Breast epithelium (tissue), 4 donors: ENCODE measurements around the gene NDFIP2. TPM values are rescaled to one million over a fixed set of nuclear protein-coding genes. Genes with fewer than 3 reads are reported as not detected.

ENCODE experiments used
- DNase-seq, 2 donors: peaks; one replicate each; pipeline ENCODE4 v3.0.0-alpha.2; 2019; ENCODE audit warnings: low spot score in 2 of 2
- H3K27ac ChIP-seq, 2 donors: fragments of 200-600 bp; sonication (generic) in 1 of 2; one replicate each; pipeline ENCODE4 v1.5.1; 2016 to 2019; ENCODE audit warnings: mild to moderate bottlenecking in 1 of 2
- H3K27me3 ChIP-seq, 2 donors: fragments of 200-600 bp; sonication (generic) in 1 of 2; one replicate each; pipeline versions ENCODE4 v1.5.1 to v1.6.0; 2017 to 2019; ENCODE audit warnings: control low read depth in 1 of 2, mild to moderate bottlenecking in 1 of 2
- H3K36me3 ChIP-seq: fragments of 200-600 bp; one replicate; pipeline ENCODE4 v1.5.1; 2019
- H3K4me1 ChIP-seq, 2 donors: fragments of 200-600 bp; sonication (generic); one replicate each; pipeline ENCODE4 v1.5.1; 2016 to 2019; ENCODE audit warnings: control low read depth in 1 of 2
- H3K4me3 ChIP-seq, 3 donors: fragments of 200-600 bp; sonication (generic); 1 replicate in 2 of 3; 2 replicates in 1 of 3; pipeline ENCODE4 v1.5.1; 2016 to 2019; ENCODE audit warnings: mild to moderate bottlenecking in 3 of 3, moderate library complexity in 2 of 3
- H3K9me3 ChIP-seq, 2 donors: fragments of 200-600 bp; sonication (generic) in 1 of 2; one replicate each; pipeline ENCODE4 v1.5.1; 2016 to 2019; ENCODE audit warnings: control low read depth in 1 of 2
- POLR2A ChIP-seq: fragments of 450-650 bp; IDR thresholded peaks from one replicate; pipeline ENCODE4 v1.6.1; 2016; ENCODE audit warnings: antibody characterized with exemption, mild to moderate bottlenecking, moderate library complexity
- POLR2AphosphoS5 ChIP-seq, 3 donors: sonication (generic); formaldehyde crosslinking; IDR thresholded peaks; one replicate each; pipeline ENCODE4 v1.6.1; 2017; ENCODE audit warnings: antibody characterized with exemption in 3 of 3
- intact Hi-C: fragments of 100-400 bp; cut with DNase I; formaldehyde crosslinking; loops from one replicate; pipeline ENCODE4 v1.15.1; 2023; ENCODE audit warnings: low total_unique reads
- total RNA-seq, 3 donors: library from RNA; depleted of rRNA; stranded (reverse); fragments of >200 nt; gene quantifications; one replicate each; pipeline ENCODE4 v1.1.0, GENCODE V29; 2016
- TF ChIP-seq, protein P1 (sequence below), 3 donors: fragments of 450-650 bp; IDR thresholded peaks; one replicate each; pipeline ENCODE4 v1.5.1; 2016 to 2017; ENCODE audit warnings: antibody characterized with exemption in 3 of 3, mild to moderate bottlenecking in 3 of 3, moderate library complexity in 3 of 3

The NDFIP2 gene
- total RNA-seq, 3 donors from 2014 or later = 15.8 to 26.5 (median 22.6) TPM

DNA sequence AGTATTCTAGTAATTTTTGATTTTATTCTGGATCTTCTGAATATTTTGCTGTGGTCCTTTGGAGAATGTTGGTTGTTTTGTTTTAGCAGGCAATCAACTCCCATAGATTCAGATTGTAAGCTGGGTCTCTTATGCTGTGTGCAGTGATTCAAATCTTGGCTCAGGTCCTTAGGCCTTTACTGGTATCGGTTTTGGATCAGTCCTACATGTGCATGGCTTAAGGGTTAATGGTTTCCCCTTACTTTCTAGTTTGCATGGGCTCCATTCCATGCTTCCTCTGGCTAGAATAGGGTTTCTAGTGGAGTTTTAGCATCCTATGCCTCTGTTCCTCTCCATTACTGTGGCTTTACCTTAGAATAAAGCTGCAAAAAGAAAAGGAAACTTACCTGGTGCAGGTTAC is 16.1 kb downstream of the NDFIP2 start:
- Histone ChIP-seq H3K4me3 (no peak overlapping the region), H3K27ac (no peak overlapping the region), H3K27me3 (no peaks in the 10 kb centered on the region), H3K9me3 (no peaks in the 10 kb centered on the region), H3K4me1 (no peaks in the 10 kb centered on the region), H3K36me3 (no peaks in the 10 kb centered on the region)
- intact Hi-C loops = no loop called here
- TF ChIP-seq POLR2AphosphoS5 (IDR thresholded peaks at IDR 0.05) = no peak
- TF ChIP-seq POLR2A = no peak
- TF ChIP-seq, protein P1, sequence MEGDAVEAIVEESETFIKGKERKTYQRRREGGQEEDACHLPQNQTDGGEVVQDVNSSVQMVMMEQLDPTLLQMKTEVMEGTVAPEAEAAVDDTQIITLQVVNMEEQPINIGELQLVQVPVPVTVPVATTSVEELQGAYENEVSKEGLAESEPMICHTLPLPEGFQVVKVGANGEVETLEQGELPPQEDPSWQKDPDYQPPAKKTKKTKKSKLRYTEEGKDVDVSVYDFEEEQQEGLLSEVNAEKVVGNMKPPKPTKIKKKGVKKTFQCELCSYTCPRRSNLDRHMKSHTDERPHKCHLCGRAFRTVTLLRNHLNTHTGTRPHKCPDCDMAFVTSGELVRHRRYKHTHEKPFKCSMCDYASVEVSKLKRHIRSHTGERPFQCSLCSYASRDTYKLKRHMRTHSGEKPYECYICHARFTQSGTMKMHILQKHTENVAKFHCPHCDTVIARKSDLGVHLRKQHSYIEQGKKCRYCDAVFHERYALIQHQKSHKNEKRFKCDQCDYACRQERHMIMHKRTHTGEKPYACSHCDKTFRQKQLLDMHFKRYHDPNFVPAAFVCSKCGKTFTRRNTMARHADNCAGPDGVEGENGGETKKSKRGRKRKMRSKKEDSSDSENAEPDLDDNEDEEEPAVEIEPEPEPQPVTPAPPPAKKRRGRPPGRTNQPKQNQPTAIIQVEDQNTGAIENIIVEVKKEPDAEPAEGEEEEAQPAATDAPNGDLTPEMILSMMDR (IDR thresholded peaks at IDR 0.05) = no peak
- DNase-seq = no peak

GRCh38 chr13:79497852-79498251 is 16.9 kb downstream of the NDFIP2 start:
- Histone ChIP-seq H3K9me3 (no peaks in the 10 kb centered on the region), H3K27me3 (no peaks in the 10 kb centered on the region), H3K4me1 (no peaks in the 10 kb centered on the region), H3K36me3 (no peaks in the 10 kb centered on the region), H3K27ac (no peak overlapping the region), H3K4me3 (no peak overlapping the region)
- intact Hi-C loops = no loop called here
- DNase-seq = no peak
- TF ChIP-seq, protein P1 (IDR thresholded peaks at IDR 0.05) = no peak
- TF ChIP-seq POLR2A (no peak), POLR2AphosphoS5 (IDR thresholded peaks at IDR 0.05) (no peak)

DNA sequence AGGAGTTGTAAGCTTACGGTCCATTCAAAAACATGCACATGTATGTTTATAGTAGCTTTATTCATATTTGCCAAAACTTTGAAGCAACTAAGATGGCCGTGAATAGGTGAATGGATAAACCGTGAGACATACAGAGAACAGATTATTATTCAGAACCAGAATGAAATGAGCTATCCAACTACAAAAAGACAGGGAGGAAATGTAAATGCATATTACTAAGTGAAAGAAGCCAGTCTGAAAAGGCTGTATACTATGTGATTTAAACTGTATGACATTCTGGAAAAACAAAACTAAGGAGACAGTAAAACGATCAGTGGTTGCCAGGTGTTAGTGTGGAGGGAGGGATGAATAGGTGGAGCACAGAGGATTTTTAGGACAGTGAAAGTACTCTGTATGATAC is 19.9 kb downstream of the NDFIP2 start:
- intact Hi-C loops = no loop called here
- no peaks in the 10 kb centered on the region for H3K27me3 ChIP-seq
- H3K9me3 ChIP-seq = no peaks in the 10 kb centered on the region
- H3K4me3 ChIP-seq = no peak overlapping the region
- no peak for DNase-seq
- no peak overlapping the region for H3K27ac ChIP-seq
- TF ChIP-seq POLR2AphosphoS5 (IDR thresholded peaks at IDR 0.05) = no peak
- TF ChIP-seq, protein P1 (IDR thresholded peaks at IDR 0.05) = no peak
- no peak for TF ChIP-seq POLR2A
- no peaks in the 10 kb centered on the region for H3K36me3 ChIP-seq
- H3K4me1 ChIP-seq = no peaks in the 10 kb centered on the region

- DNase-seq = no peak
- Histone ChIP-seq H3K27me3 (no peaks in the 10 kb centered on the region), H3K9me3 (no peaks in the 10 kb centered on the region), H3K27ac (no peak overlapping the region), H3K36me3 (no peaks in the 10 kb centered on the region), H3K4me1 (no peaks in the 10 kb centered on the region), H3K4me3 (no peak overlapping the region)
- TF ChIP-seq POLR2A (no peak), POLR2AphosphoS5 (IDR thresholded peaks at IDR 0.05) (no peak)
- TF ChIP-seq, protein P1 (IDR thresholded peaks at IDR 0.05) = no peak
- intact Hi-C loops = no loop called here
Observed at GRCh38 chr13:79501538-79502232, 20.7 kb downstream of the NDFIP2 start.

DNA sequence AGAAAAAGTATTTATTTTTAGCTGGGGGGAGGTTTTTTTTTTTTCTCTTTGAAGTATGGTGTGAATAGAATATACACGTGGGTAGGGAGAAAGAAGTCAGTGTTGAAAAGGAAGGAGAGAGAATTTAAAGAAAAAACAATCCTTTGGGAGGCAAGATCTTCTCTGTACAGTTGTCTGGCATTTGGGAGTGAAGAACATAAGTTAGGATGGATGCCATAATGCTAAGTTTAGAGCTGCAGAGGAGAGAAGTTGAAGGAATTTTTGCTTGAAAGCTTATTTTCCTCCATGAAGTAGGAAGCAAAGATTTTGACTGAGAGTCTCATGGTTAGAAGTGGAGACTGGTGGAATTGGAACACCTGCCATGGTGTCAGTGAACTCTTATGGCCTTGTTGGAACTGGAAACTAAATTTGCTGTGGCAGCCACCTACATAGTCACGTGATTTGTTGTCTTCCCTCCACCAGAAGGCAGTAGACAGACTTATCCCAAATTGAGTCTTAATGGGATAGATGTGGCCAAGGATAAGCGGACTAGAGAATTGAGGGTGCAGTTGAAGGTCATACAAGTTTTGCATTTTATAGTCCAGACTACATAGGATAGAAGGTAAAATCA is 22.0 kb downstream of the NDFIP2 start:
- H3K36me3 ChIP-seq = no peaks in the 10 kb centered on the region
- H3K27me3 ChIP-seq = no peaks in the 10 kb centered on the region
- no peak overlapping the region for H3K27ac ChIP-seq
- no peaks in the 10 kb centered on the region for H3K9me3 ChIP-seq
- intact Hi-C loops = no loop called here
- H3K4me3 ChIP-seq = no peak overlapping the region
- H3K4me1 ChIP-seq = no peaks in the 10 kb centered on the region
- TF ChIP-seq POLR2A (no peak), POLR2AphosphoS5 (IDR thresholded peaks at IDR 0.05) (no peak)
- TF ChIP-seq, protein P1 (IDR thresholded peaks at IDR 0.05) = no peak
- DNase-seq = no peak
